GM06990 (cell line): Measurements from ENCODE around the gene HIVEP3.

Experiments
- DNase-seq: peaks from one replicate; pipeline ENCODE4 v3.0.0-alpha.2; 2011; ENCODE audit not compliant: insufficient read length; ENCODE audit errors: extremely low read depth
- H3K27me3 ChIP-seq: replicated peaks from 2 replicates; pipeline ENCODE4 v1.6.0; 2011; ENCODE audit warnings: low read length; ENCODE audit not compliant: control insufficient read depth, insufficient read depth
- H3K36me3 ChIP-seq: 2 replicates; pipeline ENCODE4 v1.5.1; 2011; ENCODE audit warnings: low read length; ENCODE audit not compliant: control insufficient read depth, insufficient read depth
- H3K4me3 ChIP-seq: replicated peaks from 2 replicates; pipeline ENCODE4 v1.5.1; 2011; ENCODE audit warnings: low read depth, mild to moderate bottlenecking, control low read depth, low read length
- TF ChIP-seq, protein P1 (sequence below): IDR thresholded peaks from 2 replicates; pipeline ENCODE4 v1.5.1; 2011; ENCODE audit warnings: low read length, control low read depth, mild to moderate bottlenecking, inconsistent platforms; ENCODE audit not compliant: insufficient read depth, poor library complexity, severe bottlenecking

HIVEP3 gene

DNA sequence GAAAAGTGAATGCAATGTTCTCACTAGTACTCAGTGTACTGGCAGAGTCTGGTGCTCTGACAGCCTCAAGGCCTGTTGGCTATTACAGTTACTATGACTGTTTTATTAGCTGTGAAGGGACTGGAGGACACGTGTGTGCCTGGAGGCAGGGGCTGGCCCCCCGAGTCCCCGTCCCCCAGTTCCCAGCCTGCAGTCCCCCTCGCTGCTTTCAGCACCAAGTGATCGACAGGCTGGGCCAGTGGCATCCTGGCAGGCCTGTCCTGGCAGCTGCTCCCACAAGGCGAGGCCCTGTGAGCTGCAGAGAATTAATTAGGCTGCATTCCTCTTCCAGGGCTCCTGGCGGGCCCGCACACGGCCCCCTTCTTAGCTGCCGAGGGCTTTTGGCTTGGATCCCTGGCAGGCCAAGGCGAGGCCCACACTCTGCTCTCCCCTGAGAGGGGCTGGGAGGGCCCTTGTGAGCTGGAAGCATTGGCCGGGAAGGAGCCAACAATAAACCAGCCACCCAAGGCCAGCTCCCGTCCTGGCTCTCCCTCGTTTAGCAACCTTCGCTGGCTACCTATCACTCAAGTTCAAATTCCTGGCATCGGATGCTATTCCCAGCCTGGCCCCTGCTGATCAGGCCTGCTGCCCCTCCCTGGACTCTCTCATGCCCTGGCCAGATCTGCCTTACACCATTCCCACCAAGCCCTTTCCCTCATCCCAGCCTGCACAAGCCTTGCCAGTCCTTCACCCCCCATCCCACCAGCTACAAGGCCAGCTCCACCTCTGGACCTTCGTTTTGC is 444.0 kb downstream of the HIVEP3 start:
- no peaks in the 10 kb centered on the region; the same call in 1 of the 2 replicates for H3K27me3 ChIP-seq
- no peak for DNase-seq
- TF ChIP-seq, protein P1, sequence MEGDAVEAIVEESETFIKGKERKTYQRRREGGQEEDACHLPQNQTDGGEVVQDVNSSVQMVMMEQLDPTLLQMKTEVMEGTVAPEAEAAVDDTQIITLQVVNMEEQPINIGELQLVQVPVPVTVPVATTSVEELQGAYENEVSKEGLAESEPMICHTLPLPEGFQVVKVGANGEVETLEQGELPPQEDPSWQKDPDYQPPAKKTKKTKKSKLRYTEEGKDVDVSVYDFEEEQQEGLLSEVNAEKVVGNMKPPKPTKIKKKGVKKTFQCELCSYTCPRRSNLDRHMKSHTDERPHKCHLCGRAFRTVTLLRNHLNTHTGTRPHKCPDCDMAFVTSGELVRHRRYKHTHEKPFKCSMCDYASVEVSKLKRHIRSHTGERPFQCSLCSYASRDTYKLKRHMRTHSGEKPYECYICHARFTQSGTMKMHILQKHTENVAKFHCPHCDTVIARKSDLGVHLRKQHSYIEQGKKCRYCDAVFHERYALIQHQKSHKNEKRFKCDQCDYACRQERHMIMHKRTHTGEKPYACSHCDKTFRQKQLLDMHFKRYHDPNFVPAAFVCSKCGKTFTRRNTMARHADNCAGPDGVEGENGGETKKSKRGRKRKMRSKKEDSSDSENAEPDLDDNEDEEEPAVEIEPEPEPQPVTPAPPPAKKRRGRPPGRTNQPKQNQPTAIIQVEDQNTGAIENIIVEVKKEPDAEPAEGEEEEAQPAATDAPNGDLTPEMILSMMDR: no peak
- no peak overlapping the region for H3K4me3 ChIP-seq
- H3K36me3 ChIP-seq: no peaks in the 10 kb centered on the region

DNA sequence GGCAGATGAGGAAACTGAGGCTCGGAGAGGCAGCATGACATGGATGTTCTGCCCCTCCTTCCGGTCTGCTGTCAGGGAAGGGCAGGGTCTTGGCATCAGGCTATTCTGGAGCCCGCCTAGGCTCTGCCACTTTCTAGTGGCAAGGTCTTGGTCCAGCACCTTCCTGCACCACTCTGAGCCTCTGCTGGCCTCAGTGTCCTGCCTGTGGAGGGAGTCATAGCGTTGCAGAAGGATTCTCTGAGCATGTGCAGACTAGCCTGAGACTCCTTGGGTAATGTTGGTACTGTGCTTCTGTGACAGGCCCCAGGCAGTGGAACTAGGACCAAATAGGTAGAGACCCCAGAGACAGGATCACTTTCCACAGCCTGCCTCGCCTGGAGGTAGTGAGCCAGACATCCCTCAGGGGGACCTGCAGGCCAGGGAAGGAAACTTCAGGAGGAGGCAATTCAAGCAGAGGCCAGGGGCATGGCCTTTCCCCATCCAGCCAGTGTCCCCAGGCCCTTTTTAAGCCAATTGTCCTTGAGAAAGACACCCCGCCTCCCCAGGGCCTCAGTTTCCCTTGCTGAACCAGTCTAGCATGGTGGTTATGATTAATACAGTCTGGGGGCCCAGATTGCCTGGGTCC is 444.9 kb downstream of the HIVEP3 start:
- TF ChIP-seq, protein P1: no peak
- no peak overlapping the region for H3K4me3 ChIP-seq
- DNase-seq: no peak
- H3K36me3 ChIP-seq: no peaks in the 10 kb centered on the region
- no peaks in the 10 kb centered on the region; the same call in 1 of the 2 replicates for H3K27me3 ChIP-seq

DNA sequence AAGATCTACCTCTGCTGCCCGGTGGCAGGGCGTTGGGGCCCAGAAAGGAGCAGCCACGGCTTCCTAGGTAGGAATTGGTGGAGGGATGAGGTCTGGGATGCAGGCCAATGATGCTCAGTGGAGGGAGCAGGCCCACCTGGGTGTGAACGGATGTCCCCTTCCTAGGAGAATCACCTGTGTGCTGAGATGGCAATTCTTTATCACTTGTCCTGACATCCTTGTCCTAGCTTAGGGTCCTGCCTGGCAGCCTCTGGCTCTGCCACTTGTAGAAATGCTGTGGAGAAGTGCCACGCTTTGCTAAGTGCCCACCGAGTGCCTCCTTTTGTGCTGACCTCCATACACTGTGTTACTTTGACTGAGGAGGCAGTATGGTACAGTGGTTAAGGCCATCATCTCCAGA is 447.1 kb downstream of the HIVEP3 start:
- H3K4me3 ChIP-seq: no peak overlapping the region
- TF ChIP-seq, protein P1: no peak
- no peaks in the 10 kb centered on the region for H3K36me3 ChIP-seq
- no peak for DNase-seq
- no peaks in the 10 kb centered on the region; the same call in 1 of the 2 replicates for H3K27me3 ChIP-seq

DNA sequence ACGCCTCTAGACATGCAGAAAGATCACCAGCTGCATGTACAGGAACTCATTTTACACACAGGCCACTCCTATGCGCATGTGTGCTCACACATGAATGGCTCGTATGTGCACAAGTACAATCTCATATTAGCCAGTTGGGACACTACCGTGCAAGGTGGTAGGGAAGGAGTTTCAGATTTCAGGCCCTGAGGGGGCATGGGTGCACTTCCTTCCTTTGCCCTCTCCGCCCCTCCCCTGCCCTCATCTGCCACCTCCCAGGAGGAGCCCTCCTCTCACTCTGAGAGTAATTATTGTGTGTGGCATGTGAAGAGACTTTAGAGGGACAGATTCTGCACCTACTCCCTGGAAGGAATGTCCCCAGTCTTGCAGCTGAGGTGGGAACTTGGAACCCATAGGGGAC is 449.0 kb downstream of the HIVEP3 start:
- no peak overlapping the region for H3K4me3 ChIP-seq
- H3K36me3 ChIP-seq: no peaks in the 10 kb centered on the region
- no peak for DNase-seq
- H3K27me3 ChIP-seq: no peaks in the 10 kb centered on the region; the same call in none of the 2 replicates
- TF ChIP-seq, protein P1: no peak

DNA sequence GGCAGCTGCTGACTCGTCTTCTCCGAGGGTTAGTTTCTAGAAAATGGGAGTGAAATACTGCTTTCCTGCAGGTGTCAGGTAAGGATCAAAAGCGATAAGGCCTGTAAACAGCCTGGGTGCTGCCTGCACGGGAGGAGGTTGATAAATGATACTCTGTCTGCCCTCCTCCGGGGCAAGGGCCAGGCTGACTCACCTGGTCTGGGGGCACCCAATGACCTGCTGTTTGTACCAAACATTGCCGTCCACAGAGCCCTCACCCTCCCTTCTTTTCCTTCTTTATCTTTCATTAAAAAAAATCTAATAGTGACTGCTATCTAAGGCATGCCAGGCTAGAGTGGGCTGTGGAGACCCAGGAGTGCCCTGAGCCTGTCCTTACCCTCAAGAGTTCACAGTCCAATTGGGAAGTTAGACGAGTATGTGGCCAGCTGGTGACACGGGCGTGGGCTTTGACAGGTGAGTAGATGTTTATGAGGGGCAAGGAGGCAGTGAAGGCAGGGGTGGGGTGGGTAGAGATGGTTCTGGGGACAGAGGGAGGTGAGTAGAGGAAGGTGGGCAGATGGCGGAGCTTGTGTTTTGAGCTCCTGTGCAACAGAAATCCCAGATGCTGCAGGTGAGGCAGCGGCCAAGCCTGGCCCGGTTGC is 450.5 kb downstream of the HIVEP3 start:
- H3K4me3 ChIP-seq: no peak overlapping the region
- H3K27me3 ChIP-seq: no peaks in the 10 kb centered on the region; the same call in none of the 2 replicates
- H3K36me3 ChIP-seq: no peaks in the 10 kb centered on the region
- DNase-seq: no peak
- TF ChIP-seq, protein P1: no peak
